Upper lobe of left lung (tissue), 4 donors: Measurements from ENCODE around the gene NHLRC1.

Experiments
- EP300 ChIP-seq, 4 donors: sonication (generic); formaldehyde crosslinking; IDR thresholded peaks; one replicate each; pipeline ENCODE4 v1.5.1; 2017; ENCODE audit warnings: antibody characterized with exemption in 4 of 4, control low read depth in 2 of 4
- POLR2A ChIP-seq, 4 donors: fragments of 450-650 bp; IDR thresholded peaks; one replicate each; pipeline ENCODE4 v1.5.1; 2016 to 2017; ENCODE audit warnings: antibody characterized with exemption in 4 of 4, mild to moderate bottlenecking in 2 of 4
- TF ChIP-seq, protein P1 (sequence below), 6 experiments: fragments of 450-650 bp in 4 of 6; fragments of 200-600 bp in 2 of 6; sonication (generic) in 2 of 6; IDR thresholded peaks; one replicate each; pipeline ENCODE4 v1.5.1; 2016 to 2019; ENCODE audit warnings: antibody characterized with exemption in 6 of 6

DNA sequence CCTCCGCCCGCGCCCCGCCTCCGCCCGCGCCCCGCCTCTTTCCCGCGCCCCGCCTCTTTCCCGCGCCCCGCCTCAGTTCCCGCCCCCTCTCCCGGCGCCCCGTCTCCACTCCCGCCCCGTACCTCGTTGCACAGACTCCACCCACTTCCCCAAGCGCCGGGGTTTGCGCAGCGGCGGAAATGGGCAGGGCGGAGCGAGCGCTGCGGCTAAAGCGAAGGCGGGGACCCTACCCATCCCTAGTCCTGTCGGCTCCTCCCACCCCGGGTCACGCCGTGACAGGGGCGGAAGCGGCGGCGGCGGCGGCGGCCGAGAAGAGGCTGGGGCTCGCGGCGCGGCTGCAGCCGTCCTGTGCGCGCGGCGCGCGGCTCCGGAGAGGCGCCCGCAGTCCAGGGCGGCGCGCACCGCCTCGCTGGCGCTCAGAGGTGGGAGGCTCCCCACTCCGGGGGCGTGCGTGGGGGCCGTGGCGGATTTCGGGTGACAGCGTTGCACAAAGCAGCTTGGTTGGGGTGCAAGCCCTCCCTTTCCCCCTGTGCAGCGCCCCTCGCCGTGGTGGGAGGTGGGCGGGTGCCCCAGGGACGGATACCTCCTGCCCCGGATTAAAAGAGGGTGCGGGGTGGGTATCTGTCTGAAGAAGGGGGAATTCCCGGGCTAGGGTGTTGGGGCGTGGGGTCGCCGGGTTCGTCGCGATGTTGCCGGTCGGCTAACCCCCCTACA lies 32.8 kb upstream of the NHLRC1 start, which contains the start of gene KDM1B:
- TF ChIP-seq, protein P1, sequence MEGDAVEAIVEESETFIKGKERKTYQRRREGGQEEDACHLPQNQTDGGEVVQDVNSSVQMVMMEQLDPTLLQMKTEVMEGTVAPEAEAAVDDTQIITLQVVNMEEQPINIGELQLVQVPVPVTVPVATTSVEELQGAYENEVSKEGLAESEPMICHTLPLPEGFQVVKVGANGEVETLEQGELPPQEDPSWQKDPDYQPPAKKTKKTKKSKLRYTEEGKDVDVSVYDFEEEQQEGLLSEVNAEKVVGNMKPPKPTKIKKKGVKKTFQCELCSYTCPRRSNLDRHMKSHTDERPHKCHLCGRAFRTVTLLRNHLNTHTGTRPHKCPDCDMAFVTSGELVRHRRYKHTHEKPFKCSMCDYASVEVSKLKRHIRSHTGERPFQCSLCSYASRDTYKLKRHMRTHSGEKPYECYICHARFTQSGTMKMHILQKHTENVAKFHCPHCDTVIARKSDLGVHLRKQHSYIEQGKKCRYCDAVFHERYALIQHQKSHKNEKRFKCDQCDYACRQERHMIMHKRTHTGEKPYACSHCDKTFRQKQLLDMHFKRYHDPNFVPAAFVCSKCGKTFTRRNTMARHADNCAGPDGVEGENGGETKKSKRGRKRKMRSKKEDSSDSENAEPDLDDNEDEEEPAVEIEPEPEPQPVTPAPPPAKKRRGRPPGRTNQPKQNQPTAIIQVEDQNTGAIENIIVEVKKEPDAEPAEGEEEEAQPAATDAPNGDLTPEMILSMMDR (IDR thresholded peaks at IDR 0.05), result peak in 4 of 6 experiments; percentile 13 to 34 (median 22)
- peak in 1 of 4 donors; percentile 38 for TF ChIP-seq EP300 (IDR thresholded peaks at IDR 0.05)
- peak in 3 of 4 donors; percentile 74 to 85 (median 82) for TF ChIP-seq POLR2A (IDR thresholded peaks at IDR 0.05)
